NT2/D1 (cell line): ENCODE data around the gene TIAM1.

Experiments used
- YY1 ChIP-seq: IDR thresholded peaks from 2 replicates; pipeline ENCODE4 v1.6.1; 2011; ENCODE audit not compliant: insufficient read length, insufficient read depth
- ZNF274 ChIP-seq: IDR thresholded peaks from 2 replicates; pipeline ENCODE4 v1.6.1; 2011; ENCODE audit warnings: mild to moderate bottlenecking, low read depth, low read length

GRCh38 chr21:31290765-31291164 lies 53.3 kb downstream of the TIAM1 start:
- TF ChIP-seq YY1 (no peak), ZNF274 (no peak)
